OCI-LY7 (cell line): ENCODE data around the gene MAP3K20. TPM values are rescaled to one million over a fixed set of nuclear protein-coding genes. Genes with fewer than 3 reads are reported as not detected.

Source experiments
- BruUV-seq: library from RNA; stranded (reverse); fragments of 400-500 nt; replicated peaks from 2 replicates; lab custom pipeline; 2021; lab: Mats Ljungman, UMichigan
- CTCF ChIA-PET: fragments of 300-600 bp; sonication (Branson Sonifier 250); formaldehyde crosslinking; loops from one replicate; lab custom pipeline; 2022; ENCODE audit warnings: antibody characterized with exemption; ENCODE audit not compliant: unreplicated experiment; lab: Charles Lee
- POLR2A ChIA-PET: fragments of 300-600 bp; sonication (Branson Sonifier 250); formaldehyde crosslinking; loops from one replicate; lab custom pipeline; 2022; ENCODE audit warnings: antibody characterized with exemption; lab: Charles Lee
- DNase-seq: peaks from one replicate; pipeline ENCODE4 v3.0.0-alpha.2; 2015; ENCODE audit warnings: low spot score
- H2AFZ ChIP-seq: fragments of 200-600 bp; sonication (generic), shearing (Covaris generic); 2 replicates; pipeline ENCODE4 v1.6.1; 2014; ENCODE audit warnings: mild to moderate bottlenecking, antibody characterized with exemption, low read length, moderate library complexity
- H3K27ac ChIP-seq: fragments of 200-600 bp; sonication (generic); 2 replicates; pipeline ENCODE4 v1.5.1; 2014; ENCODE audit warnings: mixed run types, low read depth, mild to moderate bottlenecking, moderate library complexity, low read length, inconsistent platforms; ENCODE audit not compliant: poor library complexity, severe bottlenecking
- H3K36me3 ChIP-seq: fragments of 200-600 bp; sonication (generic); 2 replicates; pipeline ENCODE4 v1.6.1; 2014; ENCODE audit warnings: mild to moderate bottlenecking, antibody characterized with exemption, low read length, moderate library complexity, mixed read lengths; ENCODE audit not compliant: insufficient read depth
- H3K4me1 ChIP-seq: fragments of 200-600 bp; sonication (generic); 2 replicates; pipeline ENCODE4 v1.5.1; 2014; ENCODE audit warnings: mild to moderate bottlenecking, low read length; ENCODE audit not compliant: insufficient read depth, poor library complexity, severe bottlenecking
- H3K4me2 ChIP-seq: fragments of 200-600 bp; sonication (generic); 2 replicates; pipeline ENCODE4 v1.6.1; 2014; ENCODE audit warnings: mild to moderate bottlenecking, low read length
- H3K4me3 ChIP-seq: fragments of 200-600 bp; sonication (generic); 2 replicates; pipeline ENCODE4 v1.5.1; 2014; ENCODE audit warnings: mild to moderate bottlenecking, low read depth, low read length; ENCODE audit not compliant: poor library complexity, severe bottlenecking
- H3K79me2 ChIP-seq: fragments of 200-600 bp; sonication (generic); 2 replicates; pipeline ENCODE4 v1.6.1; 2016; ENCODE audit warnings: low read depth, mild to moderate bottlenecking, low read length, moderate library complexity, mixed read lengths; ENCODE audit not compliant: insufficient read depth
- H3K9me2 ChIP-seq: fragments of 200-600 bp; sonication (generic); 2 replicates; pipeline ENCODE4 v1.6.1; 2016; ENCODE audit warnings: mild to moderate bottlenecking, low read length, mixed read lengths; ENCODE audit not compliant: insufficient read depth
- H3K9me3 ChIP-seq: fragments of 200-600 bp; sonication (generic); 2 replicates; pipeline ENCODE4 v1.6.1; 2014; ENCODE audit warnings: mild to moderate bottlenecking, mixed run types, low read length, mixed read lengths
- H4K20me1 ChIP-seq: fragments of 200-600 bp; sonication (generic); 2 replicates; pipeline ENCODE4 v1.6.1; 2014; ENCODE audit warnings: mild to moderate bottlenecking, antibody characterized with exemption, low read length, moderate library complexity, mixed read lengths; ENCODE audit not compliant: insufficient read depth
- EZH2phosphoT487 ChIP-seq: fragments of 200-600 bp; sonication (generic); IDR thresholded peaks from 2 replicates; pipeline ENCODE4 v1.6.1; 2018; ENCODE audit warnings: low read depth, borderline replicate concordance, mild to moderate bottlenecking, mixed run types, antibody characterized with exemption, low read length, moderate library complexity, mixed read lengths
- intact Hi-C: fragments of 100-400 bp; cut with micrococcal nuclease; formaldehyde crosslinking; loops from one replicate; pipeline ENCODE4 v1.10.0; 2022; ENCODE audit not compliant: unreplicated experiment
- total RNA-seq, 2 experiments: library from RNA; depleted of rRNA in 1 of 2; stranded (reverse); fragments of >200 nt in 1 of 2; shearing (Covaris generic) in 1 of 2; gene quantifications; 2 replicates each; pipeline ENCODE4 v1.2.3, GENCODE V29; 2014 to 2022
- TF ChIP-seq, protein P1 (sequence below): fragments of 200-600 bp; sonication (generic); conservative IDR thresholded peaks from 2 replicates; pipeline ENCODE4 v1.5.1; 2014; ENCODE audit warnings: mild to moderate bottlenecking, antibody characterized with exemption, low read length, moderate library complexity, mixed read lengths

MAP3K20 gene
- total RNA-seq, 2 experiments from 2014 or later, result 8.2 to 17.9 TPM

DNA sequence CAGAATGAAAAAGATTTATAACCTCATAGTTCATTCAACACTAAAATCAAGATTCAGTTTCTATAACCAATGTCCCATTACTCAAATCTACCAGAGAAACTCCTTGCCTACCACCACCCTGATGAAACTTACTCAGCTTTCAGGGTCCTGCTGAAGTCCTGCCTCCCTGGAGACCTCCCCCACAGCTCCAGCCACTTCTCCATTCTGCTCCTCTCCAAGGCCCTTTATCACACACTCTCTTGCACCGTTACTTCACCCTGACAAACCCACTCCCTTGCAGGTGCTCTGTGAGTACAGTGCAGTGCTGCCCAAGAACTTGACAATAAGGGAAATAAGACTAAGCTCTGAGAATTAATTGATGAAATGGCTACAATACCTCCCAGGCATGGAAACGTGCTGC is 195.5 kb downstream of the MAP3K20 start:
- H3K9me2 ChIP-seq, result no peaks in the 10 kb centered on the region
- intact Hi-C loops, result no loop called here
- peaks cover 4% of the 10 kb centered on the region; the same call in 1 of the 2 replicates for H3K36me3 ChIP-seq
- DNase-seq, result no peak
- no peaks in the 10 kb centered on the region for H4K20me1 ChIP-seq
- H3K79me2 ChIP-seq, result no peaks in the 10 kb centered on the region
- no peaks in the 10 kb centered on the region for H3K4me1 ChIP-seq
- no peak overlapping the region for H3K4me2 ChIP-seq
- no peak overlapping the region for H2AFZ ChIP-seq
- no TSS peak for BruUV-seq
- ChIA-PET POLR2A (interaction anchor here (0.9 kb wide), 1 partner anchor 13 kb away, joined by 3 read pairs; no protein-coding TSS in a partner anchor), CTCF (no interaction called here)
- no peak overlapping the region for H3K27ac ChIP-seq
- no peak overlapping the region for H3K4me3 ChIP-seq
- H3K9me3 ChIP-seq, result no peaks in the 10 kb centered on the region
- TF ChIP-seq, protein P1, sequence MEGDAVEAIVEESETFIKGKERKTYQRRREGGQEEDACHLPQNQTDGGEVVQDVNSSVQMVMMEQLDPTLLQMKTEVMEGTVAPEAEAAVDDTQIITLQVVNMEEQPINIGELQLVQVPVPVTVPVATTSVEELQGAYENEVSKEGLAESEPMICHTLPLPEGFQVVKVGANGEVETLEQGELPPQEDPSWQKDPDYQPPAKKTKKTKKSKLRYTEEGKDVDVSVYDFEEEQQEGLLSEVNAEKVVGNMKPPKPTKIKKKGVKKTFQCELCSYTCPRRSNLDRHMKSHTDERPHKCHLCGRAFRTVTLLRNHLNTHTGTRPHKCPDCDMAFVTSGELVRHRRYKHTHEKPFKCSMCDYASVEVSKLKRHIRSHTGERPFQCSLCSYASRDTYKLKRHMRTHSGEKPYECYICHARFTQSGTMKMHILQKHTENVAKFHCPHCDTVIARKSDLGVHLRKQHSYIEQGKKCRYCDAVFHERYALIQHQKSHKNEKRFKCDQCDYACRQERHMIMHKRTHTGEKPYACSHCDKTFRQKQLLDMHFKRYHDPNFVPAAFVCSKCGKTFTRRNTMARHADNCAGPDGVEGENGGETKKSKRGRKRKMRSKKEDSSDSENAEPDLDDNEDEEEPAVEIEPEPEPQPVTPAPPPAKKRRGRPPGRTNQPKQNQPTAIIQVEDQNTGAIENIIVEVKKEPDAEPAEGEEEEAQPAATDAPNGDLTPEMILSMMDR, result no peak
- TF ChIP-seq EZH2phosphoT487, result no peak

DNA sequence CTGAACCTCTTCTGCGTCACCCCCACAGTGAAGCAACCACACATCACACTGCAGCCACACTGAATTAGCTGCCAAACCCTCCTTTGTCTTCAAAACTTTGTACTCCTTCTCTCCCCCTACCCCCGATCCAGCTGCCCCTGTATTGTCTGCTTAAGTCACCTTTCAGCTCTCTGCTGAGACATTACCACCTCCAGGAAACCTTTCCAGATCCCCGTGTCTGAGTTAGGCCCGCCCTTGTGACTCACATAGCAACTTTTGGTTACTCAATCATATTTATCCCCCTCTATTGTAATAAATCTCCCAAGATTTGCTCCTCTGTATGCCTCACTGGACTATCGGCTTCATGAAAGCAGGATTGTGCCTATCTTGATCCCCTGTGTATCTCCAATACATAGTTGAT is 196.2 kb downstream of the MAP3K20 start:
- Histone ChIP-seq H3K79me2 (no peaks in the 10 kb centered on the region), H3K27ac (no peak overlapping the region), H4K20me1 (no peaks in the 10 kb centered on the region), H3K9me3 (no peaks in the 10 kb centered on the region), H3K4me3 (no peak overlapping the region), H3K4me1 (no peaks in the 10 kb centered on the region), H3K36me3 (no peaks in the 10 kb centered on the region), H2AFZ (no peak overlapping the region), H3K9me2 (no peaks in the 10 kb centered on the region), H3K4me2 (no peak overlapping the region)
- CTCF ChIA-PET, result no interaction called here
- POLR2A ChIA-PET, result no interaction called here
- BruUV-seq, result no TSS peak
- intact Hi-C loops, result no loop called here
- no peak for DNase-seq
- TF ChIP-seq, protein P1, result no peak
- no peak for TF ChIP-seq EZH2phosphoT487

DNA sequence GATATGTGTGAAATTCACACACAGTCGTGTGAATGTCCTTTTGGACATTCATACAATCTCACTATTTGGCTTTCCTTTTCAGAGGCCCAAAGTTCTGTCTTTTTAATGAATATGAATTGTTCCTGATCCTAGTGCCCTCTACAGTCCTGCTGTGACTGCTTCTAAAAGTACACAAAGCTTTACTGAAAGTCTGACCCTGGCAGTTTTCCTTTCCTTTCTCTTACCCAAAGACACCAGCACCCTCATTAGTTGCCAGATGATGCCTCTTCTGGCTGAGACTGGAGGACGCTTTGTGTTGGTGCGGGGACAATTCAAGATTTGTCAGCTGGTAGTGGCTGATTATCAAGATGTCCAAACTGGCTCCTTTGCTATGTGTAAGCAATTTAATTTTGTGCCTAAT is 197.2 kb downstream of the MAP3K20 start:
- no peak overlapping the region for H2AFZ ChIP-seq
- H3K9me3 ChIP-seq, result no peaks in the 10 kb centered on the region
- no peaks in the 10 kb centered on the region for H4K20me1 ChIP-seq
- H3K4me2 ChIP-seq, result no peak overlapping the region
- CTCF ChIA-PET, result no interaction called here
- TF ChIP-seq EZH2phosphoT487, result no peak
- TF ChIP-seq, protein P1, result no peak
- H3K4me1 ChIP-seq, result no peaks in the 10 kb centered on the region
- H3K4me3 ChIP-seq, result no peak overlapping the region
- BruUV-seq, result no TSS peak
- POLR2A ChIA-PET, result interaction anchor here (0.7 to 1.1 kb wide), 2 partner anchors 85 to 213 kb away, joined by 3 to 5 read pairs; no protein-coding TSS in a partner anchor
- no peaks in the 10 kb centered on the region for H3K36me3 ChIP-seq
- no peak overlapping the region for H3K27ac ChIP-seq
- no peaks in the 10 kb centered on the region for H3K9me2 ChIP-seq
- intact Hi-C loops, result no loop called here
- H3K79me2 ChIP-seq, result no peaks in the 10 kb centered on the region
- no peak for DNase-seq
